K562 (cell line): ENCODE data around the gene ERBB4. TPM values are rescaled to one million over a fixed set of nuclear protein-coding genes. Genes with fewer than 3 reads are reported as not detected.

Experiments
- ATAC-seq: fragments of 200-7000 bp; cut with Tn5 transposase; 3 replicates; pipeline ENCODE4 v1.9.1; 2020; ENCODE audit warnings: moderate library complexity
- BruUV-seq: library from RNA; stranded (reverse); fragments of 400-500 nt; replicated peaks from 2 replicates; lab custom pipeline; 2021; lab: Mats Ljungman, UMichigan
- CTCF ChIA-PET: fragments of 300-600 bp; formaldehyde crosslinking; extraction: SDS; loops from one replicate; lab custom pipeline; 2021; ENCODE audit warnings: low intra/inter-chr PET ratio; lab: Yijun Ruan, JAX
- POLR2A ChIA-PET: fragments of 300-600, 350-650 bp; sonication (Branson Sonifier 250); formaldehyde crosslinking; extraction: SDS; loops from one replicate; lab custom pipeline; 2021; ENCODE audit warnings: antibody characterized with exemption, inconsistent platforms; lab: Yijun Ruan, JAX
- DNase-seq, 4 experiments: peaks; one replicate each; pipeline versions ENCODE4 v3.0.0 to v3.0.0-alpha.2; 2011 to 2018; ENCODE audit warnings: low spot score in 3 of 4, mixed read lengths in 3 of 4; ENCODE audit errors: extremely low read depth in 1 of 4
- FAIRE-seq: peaks from 2 replicates; lab custom pipeline; 2011; peaks lifted over from hg19 to GRCh38; lab: Jason Lieb, UNC
- H2AFZ ChIP-seq: 2 replicates; pipeline ENCODE4 v1.6.0; 2011; ENCODE audit warnings: low read depth, low read length, control low read depth, inconsistent platforms
- H3K27ac ChIP-seq: fragments of 200-600 bp; 3 replicates; pipeline ENCODE4 v1.8.0; 2011; ENCODE audit warnings: low read depth, mild to moderate bottlenecking, control low read depth, inconsistent platforms, low read length, moderate library complexity, mixed read lengths; ENCODE audit errors: extremely low read depth
- H3K27me3 ChIP-seq, 2 experiments: fragments of 300-600 bp in 1 of 2; 2 replicates in 1 of 2; 3 replicates in 1 of 2; pipeline versions ENCODE4 v1.6.0 to v1.8.0; 2011; ENCODE audit warnings: inconsistent platforms in 2 of 2, low read length in 2 of 2, mild to moderate bottlenecking in 1 of 2, mixed read lengths in 1 of 2, moderate library complexity in 1 of 2; ENCODE audit not compliant: control insufficient read depth in 2 of 2, insufficient read depth in 2 of 2
- H3K36me3 ChIP-seq: fragments of 300-600 bp; 3 replicates; pipeline ENCODE4 v1.8.0; 2011; ENCODE audit warnings: mild to moderate bottlenecking, low read length, inconsistent platforms; ENCODE audit not compliant: control insufficient read depth, insufficient read depth
- H3K4me1 ChIP-seq, 2 experiments: fragments of 200-600 bp in 1 of 2; replicated peaks in 1 of 2; 2 replicates in 1 of 2; 3 replicates in 1 of 2; pipeline versions ENCODE4 v1.5.1 to v1.8.0; 2011; ENCODE audit warnings: inconsistent platforms in 2 of 2, low read length in 2 of 2, mild to moderate bottlenecking in 1 of 2, mixed read lengths in 1 of 2, moderate library complexity in 1 of 2; ENCODE audit not compliant: control insufficient read depth in 2 of 2, insufficient read depth in 2 of 2
- H3K4me2 ChIP-seq: 2 replicates; pipeline ENCODE4 v1.6.1; 2011; ENCODE audit warnings: low read length, control low read depth, inconsistent platforms, mixed read lengths; ENCODE audit not compliant: insufficient read depth
- H3K4me3 ChIP-seq: fragments of 200-600 bp; sonication (generic), shearing (Covaris generic); 2 replicates; pipeline ENCODE4 v1.5.1; 2016; ENCODE audit warnings: control low read depth, inconsistent platforms
- H3K79me2 ChIP-seq: fragments of 200-600 bp; 3 replicates; pipeline ENCODE4 v1.8.0; 2011; ENCODE audit warnings: low read length, inconsistent platforms; ENCODE audit not compliant: control insufficient read depth, insufficient read depth
- H3K9ac ChIP-seq, 2 experiments: 2 replicates each; pipeline versions ENCODE4 v1.6.0 to v1.6.1; 2011; ENCODE audit warnings: low read depth in 2 of 2, low read length in 2 of 2, control low read depth in 1 of 2, inconsistent platforms in 1 of 2, mild to moderate bottlenecking in 1 of 2, mixed read lengths in 1 of 2; ENCODE audit not compliant: insufficient read depth in 1 of 2
- H3K9me1 ChIP-seq: one replicate; pipeline ENCODE4 v1.6.0; 2011; ENCODE audit warnings: inconsistent platforms, mild to moderate bottlenecking, low read length, moderate library complexity; ENCODE audit not compliant: control insufficient read depth, insufficient read depth
- H3K9me3 ChIP-seq: replicated peaks from 2 replicates; pipeline ENCODE4 v1.5.1; 2011; ENCODE audit warnings: low read depth, low read length, inconsistent platforms; ENCODE audit not compliant: control insufficient read depth, insufficient read depth
- H4K20me1 ChIP-seq: replicated peaks from 2 replicates; pipeline ENCODE4 v1.6.1; 2011; ENCODE audit warnings: low read length, inconsistent platforms, mixed read lengths; ENCODE audit not compliant: control insufficient read depth, insufficient read depth
- CBFA2T2 ChIP-seq: fragments of 450-650 bp; conservative IDR thresholded peaks from 2 replicates; pipeline ENCODE4 v1.6.1; 2017; ENCODE audit warnings: mild to moderate bottlenecking
- HOMEZ ChIP-seq: fragments of 250-450 bp; sonication (Bioruptor Pico); IDR thresholded peaks from 2 replicates; pipeline ENCODE4 v1.4.0; 2020; ENCODE audit warnings: mild to moderate bottlenecking, moderate library complexity
- ZHX1 ChIP-seq: fragments of 150-350 bp; conservative IDR thresholded peaks from 2 replicates; pipeline ENCODE4 v1.6.1; 2014; ENCODE audit warnings: low read length
- WGBS: fragments of 100-300 bp; shearing (Covaris generic); methylation state at CpG from one replicate; pipeline ENCODE4 v1.1.6; 2016; ENCODE audit warnings: low coverage, mixed read lengths; ENCODE audit not compliant: insufficient coverage; ENCODE audit errors: missing lambda C conversion rate; 5-methylcytosine and 5-hydroxymethylcytosine counted together
- in situ Hi-C: fragments of 300-500 bp; cut with MboI; formaldehyde crosslinking; loops from 4 replicates; pipeline ENCODE4 v1.15.0; 2018; ENCODE audit warnings: inconsistent platforms, mixed read lengths
- intact Hi-C: fragments of 100-400 bp; cut with micrococcal nuclease; formaldehyde crosslinking; loops from 2 replicates; pipeline ENCODE4 v1.14.2; 2022
- polyA plus RNA-seq, 8 experiments: library from polyadenylated mRNA; depleted of rRNA in 4 of 8; stranded (reverse) in 5 of 8; unstranded in 3 of 8; fragments of >200 nt; fragmentation: Nextera tagmentation in 2 of 8; fragmentation: Illumina TruSeq in 1 of 8; extraction: Ambion mirVana in 2 of 8; extraction: Trizol in 1 of 8; gene quantifications; 2 replicates each; pipeline versions ENCODE4 v1.2.1 to v1.2.3, GENCODE V29; 2011 to 2014; ENCODE audit warnings: inconsistent platforms in 1 of 8, missing spikeins in 1 of 8
- total RNA-seq, 7 experiments: library from RNA; depleted of rRNA in 6 of 7; stranded (reverse); fragments of >200 nt in 6 of 7; fragmentation: Illumina TruSeq in 2 of 7; extraction: Trizol in 2 of 7; gene quantifications; 2 replicates each; pipeline versions ENCODE4 v1.2.1 to v1.2.3, GENCODE V29; 2011 to 2021; ENCODE audit warnings: low replicate concordance in 1 of 7
- TF ChIP-seq, protein P1 (sequence below), 2 experiments: fragments of 450-650 bp; IDR thresholded peaks; 2 replicates each; pipeline ENCODE4 v1.6.1; 2016; ENCODE audit warnings: mild to moderate bottlenecking in 2 of 2, borderline replicate concordance in 1 of 2, low read depth in 1 of 2, moderate library complexity in 1 of 2
- TF ChIP-seq, protein P2 (sequence below): fragments of 450-650 bp; IDR thresholded peaks from 2 replicates; pipeline ENCODE4 v1.6.1; 2016; ENCODE audit warnings: low read depth, mild to moderate bottlenecking, moderate library complexity
- TF ChIP-seq, protein P3 (sequence below): fragments of 250-450 bp; sonication (Bioruptor Pico); IDR thresholded peaks from 2 replicates; pipeline ENCODE4 v1.4.0; 2020; ENCODE audit warnings: borderline replicate concordance

Gene ERBB4
- total and polyA plus RNA-seq, 9 of the 15 experiments (the other 6 are each of a cell fraction or from before 2014, with no cell fraction given) = not detected

- POLR2A ChIA-PET = no interaction called here
- 0% methylated on average over 1 of the region's 1 CpG for WGBS
- Histone ChIP-seq H3K36me3 (no peaks in the 10 kb centered on the region), H3K27ac (no peak overlapping the region), H3K4me1 (no peaks in the 10 kb centered on the region), H3K9me1 (no peaks in the 10 kb centered on the region), H3K9ac (no peak overlapping the region), H4K20me1 (no peaks in the 10 kb centered on the region), H3K4me2 (no peak overlapping the region), H3K9me3 (no peaks in the 10 kb centered on the region), H2AFZ (no peak overlapping the region), H3K4me3 (no peak overlapping the region), H3K27me3 (no peaks in the 10 kb centered on the region), H3K79me2 (no peaks in the 10 kb centered on the region)
- DNase-seq (no peak), FAIRE-seq (no peak), ATAC-seq (no peak)
- intact Hi-C loops (no loop called here), in situ Hi-C loops (no loop called here)
- CTCF ChIA-PET = no interaction called here
- no TSS peak for BruUV-seq
- TF ChIP-seq, protein P1, sequence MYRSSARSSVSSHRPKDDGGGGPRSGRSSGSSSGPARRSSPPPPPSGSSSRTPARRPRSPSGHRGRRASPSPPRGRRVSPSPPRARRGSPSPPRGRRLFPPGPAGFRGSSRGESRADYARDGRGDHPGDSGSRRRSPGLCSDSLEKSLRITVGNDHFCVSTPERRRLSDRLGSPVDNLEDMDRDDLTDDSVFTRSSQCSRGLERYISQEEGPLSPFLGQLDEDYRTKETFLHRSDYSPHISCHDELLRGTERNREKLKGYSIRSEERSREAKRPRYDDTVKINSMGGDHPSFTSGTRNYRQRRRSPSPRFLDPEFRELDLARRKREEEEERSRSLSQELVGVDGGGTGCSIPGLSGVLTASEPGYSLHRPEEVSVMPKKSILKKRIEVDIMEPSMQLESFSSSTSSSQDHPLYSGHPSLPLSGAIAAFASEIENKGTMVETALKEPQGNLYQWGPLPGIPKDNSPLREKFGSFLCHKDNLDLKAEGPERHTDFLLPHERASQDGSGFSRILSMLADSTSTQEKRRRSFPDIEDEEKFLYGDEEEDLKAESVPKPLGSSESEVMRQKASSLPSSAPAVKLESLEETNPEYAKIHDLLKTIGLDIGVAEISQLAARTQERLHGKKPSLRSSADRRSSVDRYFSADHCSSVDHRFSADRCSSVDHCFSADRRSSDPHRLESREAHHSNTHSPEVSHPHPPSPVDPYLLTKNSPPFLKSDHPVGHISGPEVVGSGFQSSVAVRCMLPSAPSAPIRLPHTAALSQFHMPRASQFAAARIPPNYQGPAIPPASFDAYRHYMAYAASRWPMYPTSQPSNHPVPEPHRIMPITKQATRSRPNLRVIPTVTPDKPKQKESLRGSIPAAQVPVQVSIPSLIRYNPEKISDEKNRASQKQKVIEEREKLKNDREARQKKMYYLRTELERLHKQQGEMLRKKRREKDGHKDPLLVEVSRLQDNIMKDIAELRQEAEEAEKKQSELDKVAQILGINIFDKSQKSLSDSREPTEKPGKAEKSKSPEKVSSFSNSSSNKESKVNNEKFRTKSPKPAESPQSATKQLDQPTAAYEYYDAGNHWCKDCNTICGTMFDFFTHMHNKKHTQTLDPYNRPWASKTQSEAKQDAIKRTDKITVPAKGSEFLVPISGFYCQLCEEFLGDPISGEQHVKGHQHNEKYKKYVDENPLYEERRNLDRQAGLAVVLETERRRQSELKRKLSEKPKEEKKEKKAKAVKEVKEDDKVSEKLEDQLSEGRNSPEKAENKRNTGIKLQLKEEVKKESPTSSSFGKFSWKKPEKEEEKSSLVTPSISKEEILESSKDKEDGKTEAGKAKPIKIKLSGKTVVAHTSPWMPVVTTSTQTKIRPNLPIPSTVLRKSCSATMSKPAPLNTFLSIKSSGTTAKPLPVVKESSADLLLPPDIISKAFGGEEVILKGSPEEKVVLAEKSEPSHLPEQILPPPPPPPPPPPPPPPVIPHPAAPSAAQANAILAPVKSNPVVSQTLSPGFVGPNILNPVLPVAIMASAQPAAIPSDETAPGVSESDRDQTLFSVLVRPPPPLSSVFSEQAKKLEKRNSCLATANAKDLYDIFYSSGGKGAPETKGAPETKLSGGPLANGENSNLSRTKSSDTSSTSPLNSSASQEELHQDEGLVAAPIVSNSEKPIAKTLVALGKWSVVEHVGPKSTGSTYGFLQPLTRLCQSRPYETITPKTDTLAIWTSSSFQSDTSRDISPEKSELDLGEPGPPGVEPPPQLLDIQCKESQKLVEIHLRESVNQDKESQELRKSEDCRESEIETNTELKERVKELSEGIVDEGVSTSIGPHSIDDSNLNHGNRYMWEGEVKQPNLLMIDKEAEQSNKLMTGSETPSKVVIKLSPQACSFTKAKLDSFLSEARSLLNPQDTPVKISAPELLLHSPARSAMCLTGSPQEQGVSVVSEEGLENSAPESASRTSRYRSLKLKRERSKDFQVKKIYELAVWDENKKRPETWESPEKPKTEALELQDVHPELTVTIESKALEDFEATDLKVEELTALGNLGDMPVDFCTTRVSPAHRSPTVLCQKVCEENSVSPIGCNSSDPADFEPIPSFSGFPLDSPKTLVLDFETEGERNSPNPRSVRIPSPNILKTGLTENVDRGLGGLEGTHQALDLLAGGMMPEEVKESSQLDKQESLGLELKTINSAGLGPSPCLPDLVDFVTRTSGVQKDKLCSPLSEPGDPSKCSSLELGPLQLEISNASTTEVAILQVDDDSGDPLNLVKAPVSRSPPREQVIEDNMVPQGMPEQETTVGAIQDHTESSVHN (IDR thresholded peaks at IDR 0.05; ENCODE audit: borderline replicate concordance in 1 of 2, low read depth in 1 of 2) = no peak
- TF ChIP-seq HOMEZ (CRISPR knock-in tag) (no peak), CBFA2T2 (no peak), ZHX1 (no peak)
- TF ChIP-seq, protein P2, sequence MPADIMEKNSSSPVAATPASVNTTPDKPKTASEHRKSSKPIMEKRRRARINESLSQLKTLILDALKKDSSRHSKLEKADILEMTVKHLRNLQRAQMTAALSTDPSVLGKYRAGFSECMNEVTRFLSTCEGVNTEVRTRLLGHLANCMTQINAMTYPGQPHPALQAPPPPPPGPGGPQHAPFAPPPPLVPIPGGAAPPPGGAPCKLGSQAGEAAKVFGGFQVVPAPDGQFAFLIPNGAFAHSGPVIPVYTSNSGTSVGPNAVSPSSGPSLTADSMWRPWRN = no peak
- TF ChIP-seq, protein P3, sequence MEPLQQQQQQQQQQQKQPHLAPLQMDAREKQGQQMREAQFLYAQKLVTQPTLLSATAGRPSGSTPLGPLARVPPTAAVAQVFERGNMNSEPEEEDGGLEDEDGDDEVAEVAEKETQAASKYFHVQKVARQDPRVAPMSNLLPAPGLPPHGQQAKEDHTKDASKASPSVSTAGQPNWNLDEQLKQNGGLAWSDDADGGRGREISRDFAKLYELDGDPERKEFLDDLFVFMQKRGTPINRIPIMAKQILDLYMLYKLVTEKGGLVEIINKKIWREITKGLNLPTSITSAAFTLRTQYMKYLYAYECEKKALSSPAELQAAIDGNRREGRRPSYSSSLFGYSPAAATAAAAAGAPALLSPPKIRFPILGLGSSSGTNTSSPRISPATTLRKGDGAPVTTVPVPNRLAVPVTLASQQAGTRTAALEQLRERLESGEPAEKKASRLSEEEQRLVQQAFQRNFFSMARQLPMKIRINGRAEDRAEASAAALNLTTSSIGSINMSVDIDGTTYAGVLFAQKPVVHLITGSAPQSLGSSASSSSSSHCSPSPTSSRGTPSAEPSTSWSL (CRISPR knock-in tag) = no peak
Measured at GRCh38 chr2:212089873-212090272, 448.7 kb downstream of the ERBB4 start.
